Stomach (tissue), 9 donors: ENCODE data around the gene PNPLA3. TPM values are rescaled to one million over a fixed set of nuclear protein-coding genes. Genes with fewer than 3 reads are reported as not detected.

ENCODE experiments used
- DNase-seq, 2 donors: peaks; one replicate each; pipeline versions ENCODE4 v3.0.0 to v3.0.0-alpha.2; 2013 to 2019
- H3K27ac ChIP-seq, 5 donors: fragments of 200-600 bp in 4 of 5; sonication (generic) in 4 of 5; one replicate each; pipeline ENCODE4 v1.5.1; 2013 to 2019; ENCODE audit warnings: mild to moderate bottlenecking in 1 of 5, moderate library complexity in 1 of 5
- H3K27me3 ChIP-seq, 3 donors: fragments of 200-600 bp; sonication (generic); one replicate each; pipeline ENCODE4 v1.5.1; 2017 to 2019; ENCODE audit warnings: mixed run types in 1 of 3
- H3K36me3 ChIP-seq, 4 donors: fragments of 200-600 bp; sonication (generic); 1 replicate in 3 of 4; 2 replicates in 1 of 4; pipeline ENCODE4 v1.5.1; 2016 to 2019
- H3K4me1 ChIP-seq, 4 donors: fragments of 200-600 bp; sonication (generic); one replicate each; pipeline ENCODE4 v1.5.1; 2016 to 2019
- H3K4me3 ChIP-seq, 4 donors: fragments of 200-600 bp; sonication (generic) in 3 of 4; one replicate each; pipeline ENCODE4 v1.5.1; 2016 to 2019; ENCODE audit warnings: mild to moderate bottlenecking in 1 of 4
- H3K9me3 ChIP-seq, 4 donors: fragments of 200-600 bp; sonication (generic); one replicate each; pipeline ENCODE4 v1.5.1; 2016 to 2019
- EP300 ChIP-seq: sonication (generic); formaldehyde crosslinking; IDR thresholded peaks from one replicate; pipeline ENCODE4 v1.6.1; 2017; ENCODE audit warnings: antibody characterized with exemption
- POLR2A ChIP-seq, 4 donors: fragments of 450-650 bp; IDR thresholded peaks; one replicate each; pipeline ENCODE4 v1.6.1; 2016; ENCODE audit warnings: antibody characterized with exemption in 4 of 4, control low read depth in 2 of 4, mild to moderate bottlenecking in 1 of 4, moderate library complexity in 1 of 4
- POLR2AphosphoS5 ChIP-seq, 3 donors: sonication (generic); formaldehyde crosslinking; IDR thresholded peaks; one replicate each; pipeline ENCODE4 v1.6.1; 2016; ENCODE audit warnings: antibody characterized with exemption in 3 of 3
- WGBS, 5 donors: extraction: QIAGEN DNeasy Blood & Tissue Kit in 3 of 5; methylation state at CpG; one replicate each; pipeline versions ENCODE4 v1.1.5 to v1.1.7; 2013 to 2018; 5-methylcytosine and 5-hydroxymethylcytosine counted together
- intact Hi-C: fragments of 100-400 bp; cut with DNase I; formaldehyde crosslinking; loops from one replicate; pipeline ENCODE4 v1.15.1; 2023; ENCODE audit warnings: low total_unique reads
- polyA plus RNA-seq, 3 donors: library from polyadenylated mRNA; stranded (reverse); fragments of 200-250 nt; gene quantifications; one replicate each; pipeline ENCODE4 v1.2.3, GENCODE V29; 2013
- total RNA-seq, 5 donors: library from RNA; depleted of rRNA; stranded (reverse); fragments of >200 nt; gene quantifications; one replicate each; pipeline versions ENCODE4 v1.1.0 to v1.2.3, GENCODE V29; 2014 to 2016
- TF ChIP-seq, protein P1 (sequence below), 7 experiments: fragments of 450-650 bp in 4 of 7; fragments of 200-600 bp in 3 of 7; sonication (generic) in 3 of 7; IDR thresholded peaks; one replicate each; pipeline ENCODE4 v1.5.1; 2016 to 2019; ENCODE audit warnings: antibody characterized with exemption in 7 of 7, control low read depth in 2 of 7, mild to moderate bottlenecking in 1 of 7
- donor health status: healthy with polysubstance abuse.
- donor health status: Bipolar disorder and iron deficiency.
- donor health status: healthy.

PNPLA3 gene
- total and polyA plus RNA-seq, 8 donors = 0.12 to 0.73 (median 0.47) TPM; not detected in 4

GRCh38 chr22:43974028-43974545, 50.5 kb downstream of the PNPLA3 start:
- Histone ChIP-seq H3K9me3 (no peaks in the 10 kb centered on the region), H3K4me3 (no peak overlapping the region), H3K27me3 (no peaks in the 10 kb centered on the region), H3K4me1 (no peaks in the 10 kb centered on the region), H3K27ac (no peak overlapping the region), H3K36me3 (peaks cover 68 to 100% (median 99%) of the 10 kb centered on the region in 4 donors)
- intact Hi-C loops = no loop called here
- TF ChIP-seq, protein P1, sequence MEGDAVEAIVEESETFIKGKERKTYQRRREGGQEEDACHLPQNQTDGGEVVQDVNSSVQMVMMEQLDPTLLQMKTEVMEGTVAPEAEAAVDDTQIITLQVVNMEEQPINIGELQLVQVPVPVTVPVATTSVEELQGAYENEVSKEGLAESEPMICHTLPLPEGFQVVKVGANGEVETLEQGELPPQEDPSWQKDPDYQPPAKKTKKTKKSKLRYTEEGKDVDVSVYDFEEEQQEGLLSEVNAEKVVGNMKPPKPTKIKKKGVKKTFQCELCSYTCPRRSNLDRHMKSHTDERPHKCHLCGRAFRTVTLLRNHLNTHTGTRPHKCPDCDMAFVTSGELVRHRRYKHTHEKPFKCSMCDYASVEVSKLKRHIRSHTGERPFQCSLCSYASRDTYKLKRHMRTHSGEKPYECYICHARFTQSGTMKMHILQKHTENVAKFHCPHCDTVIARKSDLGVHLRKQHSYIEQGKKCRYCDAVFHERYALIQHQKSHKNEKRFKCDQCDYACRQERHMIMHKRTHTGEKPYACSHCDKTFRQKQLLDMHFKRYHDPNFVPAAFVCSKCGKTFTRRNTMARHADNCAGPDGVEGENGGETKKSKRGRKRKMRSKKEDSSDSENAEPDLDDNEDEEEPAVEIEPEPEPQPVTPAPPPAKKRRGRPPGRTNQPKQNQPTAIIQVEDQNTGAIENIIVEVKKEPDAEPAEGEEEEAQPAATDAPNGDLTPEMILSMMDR (IDR thresholded peaks at IDR 0.05) = no peak
- TF ChIP-seq POLR2A (IDR thresholded peaks at IDR 0.05) = no peak
- no peak for TF ChIP-seq EP300
- no peak for TF ChIP-seq POLR2AphosphoS5 (IDR thresholded peaks at IDR 0.05)
- DNase-seq = no peak
- WGBS, 5 donors = 90 to 95% (median 92%) methylated on average over 17 to 19 of the region's 19 CpGs

DNA sequence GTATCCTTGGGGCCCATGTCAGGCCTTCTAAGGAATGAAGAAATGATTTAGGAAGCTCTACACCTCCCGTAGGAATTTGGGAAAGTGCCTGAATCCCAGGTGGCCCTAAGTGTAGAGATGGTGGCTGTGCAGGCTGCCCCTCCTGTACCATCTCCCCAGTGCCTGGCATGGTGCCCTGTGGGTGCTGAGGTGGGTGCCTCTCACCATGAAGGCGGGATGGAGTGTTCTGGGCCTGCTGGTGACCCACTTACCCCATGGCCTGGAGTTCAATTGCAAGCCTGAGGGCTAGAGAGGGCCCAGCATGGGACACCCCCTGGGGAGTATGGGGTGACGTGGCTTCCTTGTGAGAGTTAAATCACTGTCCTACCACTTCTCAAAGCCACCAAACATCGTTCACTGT, 51.4 kb downstream of the PNPLA3 start:
- no peaks in the 10 kb centered on the region for H3K9me3 ChIP-seq
- no peak for TF ChIP-seq POLR2AphosphoS5 (IDR thresholded peaks at IDR 0.05)
- no peak for TF ChIP-seq EP300
- no peak for TF ChIP-seq POLR2A (IDR thresholded peaks at IDR 0.05)
- TF ChIP-seq, protein P1 (IDR thresholded peaks at IDR 0.05) = no peak
- H3K27ac ChIP-seq = no peak overlapping the region
- no peak overlapping the region for H3K4me3 ChIP-seq
- 60 to 91% (median 70%) methylated on average over 3 to 4 of the region's 4 CpGs for WGBS, 5 donors
- no peaks in the 10 kb centered on the region for H3K4me1 ChIP-seq
- intact Hi-C loops = no loop called here
- H3K36me3 ChIP-seq = peaks cover 71 to 100% (median 99%) of the 10 kb centered on the region in 4 donors
- H3K27me3 ChIP-seq = no peaks in the 10 kb centered on the region
- no peak for DNase-seq

DNA sequence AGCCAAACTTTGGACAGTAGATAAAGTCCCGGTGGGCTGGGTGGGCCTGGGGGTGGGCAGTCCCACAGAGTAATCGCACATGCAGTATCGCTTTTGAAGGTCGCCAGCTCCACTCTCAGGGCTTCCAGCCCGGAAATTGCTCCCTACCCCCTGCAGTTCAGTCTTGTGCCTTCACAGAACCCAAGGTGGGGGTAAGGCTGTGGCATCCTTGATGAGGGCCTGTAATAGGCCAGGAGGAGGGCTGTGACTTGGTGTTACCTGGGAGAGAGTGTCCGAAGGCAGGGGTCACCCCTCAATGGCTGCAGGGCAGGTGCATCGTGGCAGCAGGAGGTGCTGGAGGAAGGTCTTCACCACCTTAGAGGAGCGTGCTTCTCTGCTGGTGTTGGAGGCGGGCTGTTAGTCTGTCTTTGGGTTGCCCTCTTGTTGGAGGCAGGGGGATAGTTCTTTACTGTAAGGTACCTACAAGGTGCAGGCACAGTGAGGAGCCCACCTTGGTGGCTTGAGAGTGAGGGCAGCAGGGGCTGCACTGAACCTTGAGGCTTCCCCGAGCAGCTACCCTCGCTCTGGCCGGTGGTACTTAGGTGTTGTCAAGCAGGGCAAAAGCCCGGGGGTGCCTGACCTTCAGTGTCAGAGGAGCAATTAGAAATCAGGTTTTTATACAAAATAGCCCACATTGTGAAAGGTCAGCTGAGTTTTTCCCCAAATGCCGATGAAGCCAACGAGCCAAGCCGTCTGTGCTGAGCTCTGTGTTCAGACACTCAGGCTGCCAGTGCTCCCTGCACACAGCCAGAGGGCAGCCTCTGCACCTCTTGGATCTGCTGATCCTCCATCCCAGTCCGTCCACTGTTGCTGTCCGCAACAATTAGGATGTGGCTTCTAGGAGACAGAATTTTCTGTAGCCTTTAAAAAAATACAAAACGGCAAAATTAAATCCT, 53.5 kb downstream of the PNPLA3 start:
- H3K4me1 ChIP-seq = no peaks in the 10 kb centered on the region
- no peak overlapping the region for H3K4me3 ChIP-seq
- no peak for DNase-seq
- H3K9me3 ChIP-seq = no peaks in the 10 kb centered on the region
- H3K36me3 ChIP-seq = peaks cover 84 to 100% (median 99%) of the 10 kb centered on the region in 4 donors
- TF ChIP-seq, protein P1 (IDR thresholded peaks at IDR 0.05) = no peak
- TF ChIP-seq POLR2AphosphoS5 (IDR thresholded peaks at IDR 0.05) (no peak), POLR2A (IDR thresholded peaks at IDR 0.05) (no peak), EP300 (no peak)
- intact Hi-C loops = no loop called here
- no peak overlapping the region for H3K27ac ChIP-seq
- no peaks in the 10 kb centered on the region for H3K27me3 ChIP-seq
- WGBS, 5 donors = 88 to 94% (median 89%) methylated on average over 18 to 19 of the region's 19 CpGs

DNA sequence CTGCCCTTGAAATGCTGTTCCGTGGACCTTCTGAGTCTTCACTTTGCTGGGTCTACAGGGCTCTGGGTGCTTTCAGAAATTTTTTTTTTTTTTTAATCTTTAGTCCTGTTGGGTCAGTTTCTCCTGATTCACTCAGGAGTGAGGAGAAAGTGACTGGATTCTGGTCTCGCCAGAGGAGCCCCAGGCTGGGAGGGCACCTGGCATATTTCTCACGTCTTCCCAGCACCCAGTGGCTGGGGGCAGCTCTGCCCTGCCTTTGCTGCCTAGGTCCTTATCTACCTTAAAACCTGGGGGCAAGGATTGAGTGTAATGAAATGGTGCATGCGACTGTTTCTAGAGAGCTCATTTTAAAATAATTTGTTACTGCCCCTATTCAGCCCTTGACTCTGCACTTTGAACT, 55.0 kb downstream of the PNPLA3 start:
- Histone ChIP-seq H3K36me3 (peaks cover 78 to 100% (median 99%) of the 10 kb centered on the region in 4 donors), H3K27ac (no peak overlapping the region), H3K4me3 (no peak overlapping the region), H3K27me3 (no peaks in the 10 kb centered on the region), H3K9me3 (no peaks in the 10 kb centered on the region), H3K4me1 (no peaks in the 10 kb centered on the region)
- intact Hi-C loops = no loop called here
- WGBS, 5 donors = 84 to 96% (median 89%) methylated on average over 4 of the region's 4 CpGs
- no peak for DNase-seq
- no peak for TF ChIP-seq POLR2AphosphoS5 (IDR thresholded peaks at IDR 0.05)
- no peak for TF ChIP-seq EP300
